ENCODE results near the gene HSD17B8. TPM values are rescaled to one million over a fixed set of nuclear protein-coding genes. Genes with fewer than 3 reads are reported as not detected.

HSD17B8 gene
- total and polyA plus RNA-seq, 10 of the 15 experiments (the other 5 are each of a cell fraction or from before 2014, with no cell fraction given), result 3.1 to 54.3 (median 26.5) TPM

DNA sequence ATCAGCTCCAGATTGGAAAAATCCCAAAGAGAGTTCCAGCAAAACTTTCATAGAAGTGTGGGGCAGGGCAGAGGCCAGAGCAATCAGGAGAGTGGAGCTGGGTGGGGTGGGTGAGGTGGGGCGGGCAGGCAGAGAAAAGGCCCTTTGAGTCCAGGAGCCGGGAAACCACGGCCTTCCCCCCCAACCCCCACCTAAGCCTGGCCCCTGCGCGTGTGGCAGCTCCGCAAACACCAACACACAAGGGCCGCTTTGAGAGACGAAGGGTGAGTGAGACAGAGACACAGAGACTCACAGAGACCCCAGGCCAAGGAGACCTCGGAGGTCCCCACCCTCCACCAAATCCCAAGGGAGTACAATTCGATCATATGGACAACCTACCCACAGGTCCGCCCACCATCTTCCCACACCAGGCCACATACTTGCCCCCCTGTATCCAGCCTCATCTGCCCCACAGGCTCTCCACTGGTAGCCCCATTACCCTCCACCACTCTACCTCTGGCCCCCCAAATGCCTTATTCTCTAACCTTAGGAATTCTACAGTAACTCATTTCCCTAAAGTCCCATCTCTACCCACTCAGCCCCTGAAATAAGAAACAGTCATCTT lies 13.8 kb upstream of the HSD17B8 start (continued):
- TF ChIP-seq CEBPB (IDR thresholded peaks at IDR 0.05; ENCODE audit: borderline replicate concordance in 1 of 2, low read depth in 2 of 2, low read length in 2 of 2) (no peak), PAX5 (IDR thresholded peaks at IDR 0.05; ENCODE audit: borderline replicate concordance, low read depth, low read length) (no peak), HDGF (IDR thresholded peaks at IDR 0.05) (no peak), SREBF2 (IDR thresholded peaks at IDR 0.05; ENCODE audit: low read length) (no peak), CBX3 (IDR thresholded peaks at IDR 0.05; ENCODE audit: borderline replicate concordance, low read depth) (no peak)

DNA sequence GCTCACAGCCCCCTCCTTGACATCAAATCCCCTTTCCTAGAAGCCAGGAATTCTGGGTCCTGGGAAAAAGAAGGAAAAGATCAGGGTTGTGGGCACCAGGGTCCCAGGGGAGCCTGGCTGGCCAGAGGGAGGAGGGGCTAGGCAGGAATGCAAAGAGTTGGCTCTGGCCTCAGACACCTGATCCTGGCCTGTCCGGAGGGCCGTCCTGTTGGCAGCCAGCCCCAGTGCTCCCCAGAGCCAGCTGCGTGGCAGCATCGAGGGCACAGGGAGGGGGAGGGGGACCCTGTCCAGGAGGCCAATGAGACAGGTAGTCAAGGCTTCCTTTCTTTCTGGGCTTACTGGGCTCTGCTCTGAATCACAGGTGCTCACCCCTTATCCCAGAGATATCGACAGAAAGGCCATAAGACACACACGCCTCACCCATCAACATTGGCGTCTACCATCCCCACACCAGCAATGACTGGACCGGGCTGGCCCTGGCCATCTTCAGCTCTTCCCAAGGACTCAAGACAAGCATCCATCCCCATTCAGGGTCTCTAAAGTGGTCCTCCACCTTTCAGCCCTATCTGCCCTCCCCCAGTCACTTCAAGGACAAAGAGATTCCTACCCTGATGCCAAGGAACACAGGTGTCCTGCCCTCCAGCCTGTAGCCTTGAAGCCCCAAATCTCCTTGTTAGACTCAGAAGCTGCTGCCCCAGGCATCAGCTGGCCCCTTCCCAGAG lies 12.9 kb upstream of the HSD17B8 start:
- RAD21 ChIA-PET (ENCODE audit: unreplicated experiment), result no interaction called here

More for the DNA sequence above, 12.9 kb upstream of the HSD17B8 start:
- ChIA-PET CTCF (no interaction called here), SMC1A (ENCODE audit: uncharacterized antibody, unreplicated experiment) (no interaction called here), POLR2A (no interaction called here)
- Histone ChIP-seq H3K4me3 (no peak overlapping the region), H4K20me1 (ENCODE audit: control insufficient read depth, insufficient read depth) (no peaks in the 10 kb centered on the region), H3K4me1 (ENCODE audit: control insufficient read depth, insufficient read depth, low read length) (no peaks in the 10 kb centered on the region), H3K9ac (ENCODE audit: control insufficient read depth, insufficient read depth, low read length) (no peak overlapping the region), H3K27me3 (replicated peaks in 1 of 2; ENCODE audit: control insufficient read depth in 2 of 2, insufficient read depth in 2 of 2, low read length in 1 of 2) (peaks cover 2 to 5% of the 10 kb centered on the region in 2 experiments), H3K9me3 (replicated peaks; ENCODE audit: control insufficient read depth, insufficient read depth, low read length) (no peaks in the 10 kb centered on the region), H3K36me3 (ENCODE audit: control insufficient read depth in 2 of 2, insufficient read depth in 2 of 2, low read length in 1 of 2) (peaks cover 11 to 18% of the 10 kb centered on the region in 2 experiments), H3K79me2 (ENCODE audit: control insufficient read depth, insufficient read depth, low read length) (no peaks in the 10 kb centered on the region), H3K27ac (ENCODE audit: control insufficient read depth, insufficient read depth) (no peak overlapping the region), H3K4me2 (ENCODE audit: control insufficient read depth, insufficient read depth) (no peak overlapping the region), H2AFZ (ENCODE audit: control insufficient read depth, low read depth, low read length) (no peak overlapping the region)
- TF ChIP-seq TARDBP (IDR thresholded peaks at IDR 0.05; ENCODE audit: borderline replicate concordance), result no peak
- no peak for TF ChIP-seq TCF12 (IDR thresholded peaks at IDR 0.05; ENCODE audit: low read depth, low read length)
- FAIRE-seq, result no peak
- DNase-seq (ENCODE audit: low read depth, low spot score), result no peak
- intact Hi-C loops (cut with micrococcal nuclease; ENCODE audit: unreplicated experiment) (no loop called here), in situ Hi-C loops (cut with MboI) (no loop called here)
- no TSS peak for BruUV-seq (replicated peaks)
- ATAC-seq, result no peak; the same call in 1 of the 3 replicates
- 74% methylated on average over 8 of the region's 8 CpGs for WGBS (ENCODE audit: insufficient coverage, insufficient replicate concordance, low lambda C conversion rate, missing lambda C conversion rate)
